Cerebellar cortex (tissue), 1 donor: ENCODE results near the gene NPBWR2.
"Not testable (repeated sequence)": the region's sequence is repeated elsewhere in the genome, so short reads cannot be mapped to it uniquely, and the experiment has no call there.

Experiments
- DNase-seq: peaks from one replicate; pipeline ENCODE4 v3.0.0-alpha.2; 2015; ENCODE audit warnings: low spot score

Gene NPBWR2

GRCh38 chr20:64119301-64119680 is 11.9 kb upstream of the NPBWR2 start:
- DNase-seq, result peak; percentile 20

- not testable (repeated sequence) for DNase-seq
These were observed 10.0 kb upstream of the NPBWR2 start for GRCh38 chr20:64117432-64117777.

GRCh38 chr20:64116541-64117431 is 9.4 kb upstream of the NPBWR2 start:
- DNase-seq, result no peak

GRCh38 chr20:64116016-64116415 is 8.7 kb upstream of the NPBWR2 start:
- DNase-seq, result no peak

- DNase-seq, result peak; percentile 95
These were observed 8.0 kb upstream of the NPBWR2 start for GRCh38 chr20:64115171-64115911.

- no peak for DNase-seq
These were observed 7.1 kb upstream of the NPBWR2 start for GRCh38 chr20:64114356-64114971.

- DNase-seq, result no peak
These were observed 6.5 kb upstream of the NPBWR2 start for GRCh38 chr20:64113796-64114355.

GRCh38 chr20:64113444-64113775 is 6.0 kb upstream of the NPBWR2 start:
- peak; percentile 23 for DNase-seq

- DNase-seq, result peak; percentile 64
These were observed 5.5 kb upstream of the NPBWR2 start for GRCh38 chr20:64112691-64113443.

- DNase-seq, result no peak
These were observed 4.7 kb upstream of the NPBWR2 start for GRCh38 chr20:64111841-64112641.

GRCh38 chr20:64110411-64111068 is 3.2 kb upstream of the NPBWR2 start:
- peak; percentile 37 for DNase-seq

GRCh38 chr20:64109831-64110391 is 2.5 kb upstream of the NPBWR2 start:
- DNase-seq, result no peak

GRCh38 chr20:64108731-64109681 is 1.6 kb upstream of the NPBWR2 start:
- no peak for DNase-seq

GRCh38 chr20:64107736-64108457 is 532 bp upstream of the NPBWR2 start:
- no peak for DNase-seq

- DNase-seq, result no peak
These were observed 867 bp downstream of the NPBWR2 start for GRCh38 chr20:64106435-64106961.

GRCh38 chr20:64105846-64106434 is 1.4 kb downstream of the NPBWR2 start:
- no peak for DNase-seq

GRCh38 chr20:64104667-64105451 is 2.5 kb downstream of the NPBWR2 start:
- DNase-seq, result no peak
